HG03469 (cell line): ENCODE data around the gene GAB2.

Source experiments
- ATAC-seq: cut with Tn5 transposase; IDR thresholded peaks from one replicate; pipeline ENCODE4 v1.9.1; 2021; ENCODE audit warnings: mild to moderate bottlenecking, moderate library complexity, moderate number of reproducible peaks; ENCODE audit not compliant: unreplicated experiment

Gene GAB2

GRCh38 chr11:78428266-78428636, 10.6 kb upstream of the GAB2 start:
- no peak for ATAC-seq

- ATAC-seq: no peak
Observed at GRCh38 chr11:78427615-78428265, 10.1 kb upstream of the GAB2 start.

GRCh38 chr11:78426845-78427244, 9.2 kb upstream of the GAB2 start:
- ATAC-seq: no peak

- no peak for ATAC-seq
Observed at GRCh38 chr11:78425399-78426070, 7.9 kb upstream of the GAB2 start.

- ATAC-seq: no peak
Observed at GRCh38 chr11:78424334-78425270, 7.0 kb upstream of the GAB2 start.

GRCh38 chr11:78423241-78423640, 5.6 kb upstream of the GAB2 start:
- ATAC-seq: no peak

- ATAC-seq: no peak
Observed at GRCh38 chr11:78420796-78421209, 3.2 kb upstream of the GAB2 start.

- ATAC-seq: no peak
Observed at GRCh38 chr11:78420255-78420764, 2.7 kb upstream of the GAB2 start.

- ATAC-seq: no peak
Observed at GRCh38 chr11:78419327-78419726, 1.7 kb upstream of the GAB2 start.

- no peak for ATAC-seq
Observed at GRCh38 chr11:78418584-78419211, 1.1 kb upstream of the GAB2 start.

- ATAC-seq: peak; percentile 35
Observed at GRCh38 chr11:78417888-78418583, 416 bp upstream of the GAB2 start.

GRCh38 chr11:78416285-78417174, 1.1 kb downstream of the GAB2 start:
- peak; percentile 41 for ATAC-seq

GRCh38 chr11:78415338-78415737, 2.3 kb downstream of the GAB2 start:
- ATAC-seq: no peak

GRCh38 chr11:78414321-78415051, 3.1 kb downstream of the GAB2 start:
- ATAC-seq: no peak

GRCh38 chr11:78408619-78409018, 9.0 kb downstream of the GAB2 start:
- no peak for ATAC-seq

GRCh38 chr11:78406568-78407196, 10.9 kb downstream of the GAB2 start:
- no peak for ATAC-seq

GRCh38 chr11:78405805-78406204, 11.8 kb downstream of the GAB2 start:
- ATAC-seq: no peak

- ATAC-seq: no peak
Observed at GRCh38 chr11:78403781-78404180, 13.8 kb downstream of the GAB2 start.
